Activated naive CD4-positive, alpha-beta T cell (primary cell): ENCODE measurements around the gene NDOR1.

Experiments used
- DNase-seq, 4 experiments: peaks; one replicate each; lab custom pipeline; 2025; lab: John Stamatoyannopoulos, UW

NDOR1 gene

GRCh38 chr9:137262909-137263285, 57.4 kb downstream of the NDOR1 start:
- no peak for DNase-seq

GRCh38 chr9:137263506-137263905, 58.0 kb downstream of the NDOR1 start:
- DNase-seq: no peak

- DNase-seq: no peak
Observed at GRCh38 chr9:137264067-137264466, 58.6 kb downstream of the NDOR1 start.

- DNase-seq: no peak
Observed at GRCh38 chr9:137265496-137266161, 60.1 kb downstream of the NDOR1 start.

- DNase-seq: no peak
Observed at GRCh38 chr9:137266162-137266527, 60.6 kb downstream of the NDOR1 start.
